Epithelial cell of esophagus (primary cell): ENCODE measurements around the gene USP3.

Experiments
- DNase-seq: peaks from one replicate; pipeline ENCODE4 v3.0.0; 2010; ENCODE audit warnings: low read depth
- H3K4me3 ChIP-seq: 2 replicates; pipeline ENCODE4 v1.5.1; 2011; ENCODE audit warnings: mild to moderate bottlenecking, low read length, control low read depth
- CTCF ChIP-seq: IDR thresholded peaks from 2 replicates; pipeline ENCODE4 v1.5.1; 2011; ENCODE audit warnings: low read depth, mild to moderate bottlenecking, low read length, control low read depth, inconsistent platforms; ENCODE audit not compliant: insufficient read depth; ENCODE audit errors: missing control alignments

Gene USP3

GRCh38 chr15:63523306-63523990, 19.1 kb downstream of the USP3 start:
- no peak for DNase-seq
- H3K4me3 ChIP-seq = no peak overlapping the region
- TF ChIP-seq CTCF = no peak

- DNase-seq = no peak
- H3K4me3 ChIP-seq = no peak overlapping the region
- no peak for TF ChIP-seq CTCF
Observed at GRCh38 chr15:63524316-63525015, 20.1 kb downstream of the USP3 start.

- no peak for TF ChIP-seq CTCF
- no peak for DNase-seq
Observed at GRCh38 chr15:63526401-63526800, 22.0 kb downstream of the USP3 start.

GRCh38 chr15:63528138-63528659, 23.8 kb downstream of the USP3 start:
- no peak overlapping the region for H3K4me3 ChIP-seq
- DNase-seq = no peak
- TF ChIP-seq CTCF = no peak

More at GRCh38 chr15:63526401-63526800, 22.0 kb downstream of the USP3 start:
- no peak overlapping the region for H3K4me3 ChIP-seq

- no peak for DNase-seq
- H3K4me3 ChIP-seq = no peak overlapping the region
- TF ChIP-seq CTCF = no peak
Observed at GRCh38 chr15:63530235-63530634, 25.8 kb downstream of the USP3 start.

GRCh38 chr15:63530752-63531299, 26.4 kb downstream of the USP3 start:
- H3K4me3 ChIP-seq = no peak overlapping the region
- DNase-seq = no peak
- TF ChIP-seq CTCF = no peak

GRCh38 chr15:63531586-63531985, 27.2 kb downstream of the USP3 start:
- TF ChIP-seq CTCF = peak; percentile 48
- H3K4me3 ChIP-seq = no peak overlapping the region
- DNase-seq = no peak
